SK-N-SH (cell line): ENCODE data around the gene SLC25A24. TPM values are rescaled to one million over a fixed set of nuclear protein-coding genes. Genes with fewer than 3 reads are reported as not detected.

ENCODE experiments used
- CTCF ChIA-PET: fragments of 300-600, 350-600 bp; formaldehyde crosslinking; extraction: SDS; loops from one replicate; lab custom pipeline; 2021; lab: Yijun Ruan, JAX
- POLR2A ChIA-PET: fragments of 350-600 bp; sonication (Branson Sonifier 250); formaldehyde crosslinking; extraction: SDS; loops from one replicate; lab custom pipeline; 2020; ENCODE audit warnings: antibody characterized with exemption, inconsistent platforms; lab: Yijun Ruan, JAX
- DNase-seq: peaks from one replicate; pipeline ENCODE4 v3.0.0; 2012
- H2AFZ ChIP-seq: fragments of 200-600 bp; sonication (generic); 2 replicates; pipeline ENCODE4 v1.8.1; 2016; ENCODE audit warnings: antibody characterized with exemption, mild to moderate bottlenecking, low read depth
- H3F3A ChIP-seq: fragments of 200-600 bp; sonication (generic); replicated peaks from 2 replicates; pipeline ENCODE3; 2016; ENCODE audit warnings: antibody characterized with exemption, mild to moderate bottlenecking; ENCODE audit not compliant: insufficient read depth
- H3K27ac ChIP-seq, 2 experiments: fragments of 200-500 bp in 1 of 2; fragments of 200-600 bp in 1 of 2; sonication (Bioruptor generic) in 1 of 2; sonication (generic), shearing (Covaris generic) in 1 of 2; 2 replicates each; pipeline versions ENCODE4 v1.5.1 to v1.6.1; 2014 to 2016; ENCODE audit warnings: low read depth in 2 of 2, inconsistent platforms in 1 of 2, low read length in 1 of 2, mild to moderate bottlenecking in 1 of 2, mixed read lengths in 1 of 2
- H3K27me3 ChIP-seq: fragments of 200-600 bp; sonication (generic), shearing (Covaris generic); 2 replicates; pipeline ENCODE4 v1.6.1; 2016; ENCODE audit warnings: mixed run types; ENCODE audit not compliant: insufficient read depth
- H3K36me3 ChIP-seq, 2 experiments: fragments of 200-500 bp in 1 of 2; fragments of 200-600 bp in 1 of 2; sonication (Bioruptor generic) in 1 of 2; sonication (generic) in 1 of 2; replicated peaks in 1 of 2; 2 replicates each; pipeline versions ENCODE3 to v1.5.1; 2014 to 2016; ENCODE audit warnings: low read length in 1 of 2, mild to moderate bottlenecking in 1 of 2; ENCODE audit not compliant: insufficient read depth in 2 of 2, control insufficient read depth in 1 of 2
- H3K4me1 ChIP-seq, 2 experiments: fragments of 200-500 bp in 1 of 2; fragments of 200-600 bp in 1 of 2; sonication (Bioruptor generic) in 1 of 2; sonication (generic), shearing (Covaris generic) in 1 of 2; 2 replicates each; pipeline versions ENCODE4 v1.5.1 to v1.6.1; 2014 to 2016; ENCODE audit warnings: low read depth in 1 of 2, low read length in 1 of 2, mixed run types in 1 of 2; ENCODE audit not compliant: insufficient read depth in 2 of 2, control insufficient read depth in 1 of 2
- H3K4me2 ChIP-seq: fragments of 200-600 bp; sonication (generic), shearing (Covaris generic); 2 replicates; pipeline ENCODE4 v1.6.1; 2017; ENCODE audit warnings: mixed run types
- H3K4me3 ChIP-seq, 2 experiments: fragments of 200-500 bp in 1 of 2; fragments of 200-600 bp in 1 of 2; sonication (Bioruptor generic) in 1 of 2; sonication (generic), shearing (Covaris generic) in 1 of 2; 2 replicates each; pipeline versions ENCODE4 v1.5.1 to v1.8.1; 2014 to 2016; ENCODE audit warnings: low read depth in 2 of 2, inconsistent platforms in 1 of 2, low read length in 1 of 2, mild to moderate bottlenecking in 1 of 2, mixed read lengths in 1 of 2, moderate library complexity in 1 of 2
- H3K79me2 ChIP-seq: fragments of 200-600 bp; sonication (generic); 2 replicates; pipeline ENCODE4 v1.8.1; 2017; ENCODE audit warnings: mild to moderate bottlenecking; ENCODE audit not compliant: insufficient read depth
- H3K9ac ChIP-seq: fragments of 200-600 bp; sonication (generic); 2 replicates; pipeline ENCODE4 v1.6.1; 2017; ENCODE audit warnings: mixed run types
- H3K9me2 ChIP-seq: fragments of 200-600 bp; sonication (generic); 2 replicates; pipeline ENCODE4 v1.6.1; 2017; ENCODE audit warnings: mixed run types
- H3K9me3 ChIP-seq: fragments of 200-600 bp; sonication (generic); 2 replicates; pipeline ENCODE4 v1.6.1; 2017; ENCODE audit warnings: mixed run types, mild to moderate bottlenecking, moderate library complexity
- H4K20me1 ChIP-seq: fragments of 200-600 bp; sonication (generic); 2 replicates; pipeline ENCODE4 v1.6.1; 2017; ENCODE audit warnings: mild to moderate bottlenecking, mixed run types; ENCODE audit not compliant: insufficient read depth
- EP300 ChIP-seq, 2 experiments: IDR thresholded peaks; 2 replicates each; pipeline versions ENCODE4 v1.4.0 to v1.6.1; 2012; ENCODE audit warnings: borderline replicate concordance in 1 of 2, low read depth in 1 of 2, low read length in 1 of 2
- EZH2phosphoT487 ChIP-seq: fragments of 200-600 bp; sonication (generic); IDR thresholded peaks from 2 replicates; pipeline ENCODE4 v1.6.1; 2017; ENCODE audit warnings: low read depth, mixed run types, mild to moderate bottlenecking, antibody characterized with exemption, moderate library complexity, borderline replicate concordance
- FOXM1 ChIP-seq: IDR thresholded peaks from 2 replicates; pipeline ENCODE4 v1.4.0; 2012; ENCODE audit warnings: low read depth, mild to moderate bottlenecking
- MXI1 ChIP-seq: IDR thresholded peaks from 2 replicates; pipeline ENCODE4 v1.6.1; 2012; ENCODE audit warnings: mild to moderate bottlenecking, low read depth, low read length, improper control_type of control experiment
- NFIC ChIP-seq: IDR thresholded peaks from 2 replicates; pipeline ENCODE4 v1.4.0; 2012; ENCODE audit warnings: borderline replicate concordance
- NRF1 ChIP-seq: IDR thresholded peaks from 2 replicates; pipeline ENCODE4 v1.6.1; 2012; ENCODE audit warnings: low read depth, mild to moderate bottlenecking, low read length
- RCOR1 ChIP-seq: fragments of 150-350 bp; IDR thresholded peaks from 2 replicates; pipeline ENCODE4 v1.6.1; 2017; ENCODE audit warnings: antibody characterized with exemption, low read length
- RFX5 ChIP-seq: IDR thresholded peaks from 2 replicates; pipeline ENCODE4 v1.6.1; 2012; ENCODE audit warnings: mild to moderate bottlenecking, improper control_type of control experiment, low read length
- SIN3A ChIP-seq: IDR thresholded peaks from 2 replicates; pipeline ENCODE4 v1.6.1; 2012; ENCODE audit warnings: low read depth, mild to moderate bottlenecking, low read length, moderate library complexity, borderline replicate concordance
- SMC3 ChIP-seq: IDR thresholded peaks from 2 replicates; pipeline ENCODE4 v1.6.1; 2012; ENCODE audit warnings: low read depth, low read length, improper control_type of control experiment
- TCF12 ChIP-seq: IDR thresholded peaks from 2 replicates; pipeline ENCODE4 v1.4.0; 2012
- YY1 ChIP-seq: IDR thresholded peaks from 2 replicates; pipeline ENCODE4 v1.4.0; 2012; ENCODE audit warnings: low read depth, mild to moderate bottlenecking
- WGBS: methylation state at CpG from one replicate; pipeline ENCODE4 v1.1.6; 2017; ENCODE audit warnings: low lambda C conversion rate; 5-methylcytosine and 5-hydroxymethylcytosine counted together
- polyA plus RNA-seq, 3 experiments: library from polyadenylated mRNA; depleted of rRNA; stranded (reverse); fragments of >200 nt; gene quantifications; 2 replicates each; pipeline ENCODE4 v1.2.3, GENCODE V29; 2012
- TF ChIP-seq, protein P1 (sequence below): IDR thresholded peaks from 2 replicates; pipeline ENCODE4 v1.4.0; 2012; ENCODE audit warnings: low read depth, borderline replicate concordance
- TF ChIP-seq, protein P2 (sequence below): fragments of 200-600 bp; sonication (generic); IDR thresholded peaks from 2 replicates; pipeline ENCODE4 v1.6.1; 2017; ENCODE audit warnings: antibody characterized with exemption, mild to moderate bottlenecking, moderate library complexity
- TF ChIP-seq, protein P3 (sequence below): IDR thresholded peaks from 2 replicates; pipeline ENCODE4; 2012

Gene SLC25A24
- polyA plus RNA-seq, 1 of the 3 experiments (the other 2 are of a cell fraction) = 11.3 TPM

DNA sequence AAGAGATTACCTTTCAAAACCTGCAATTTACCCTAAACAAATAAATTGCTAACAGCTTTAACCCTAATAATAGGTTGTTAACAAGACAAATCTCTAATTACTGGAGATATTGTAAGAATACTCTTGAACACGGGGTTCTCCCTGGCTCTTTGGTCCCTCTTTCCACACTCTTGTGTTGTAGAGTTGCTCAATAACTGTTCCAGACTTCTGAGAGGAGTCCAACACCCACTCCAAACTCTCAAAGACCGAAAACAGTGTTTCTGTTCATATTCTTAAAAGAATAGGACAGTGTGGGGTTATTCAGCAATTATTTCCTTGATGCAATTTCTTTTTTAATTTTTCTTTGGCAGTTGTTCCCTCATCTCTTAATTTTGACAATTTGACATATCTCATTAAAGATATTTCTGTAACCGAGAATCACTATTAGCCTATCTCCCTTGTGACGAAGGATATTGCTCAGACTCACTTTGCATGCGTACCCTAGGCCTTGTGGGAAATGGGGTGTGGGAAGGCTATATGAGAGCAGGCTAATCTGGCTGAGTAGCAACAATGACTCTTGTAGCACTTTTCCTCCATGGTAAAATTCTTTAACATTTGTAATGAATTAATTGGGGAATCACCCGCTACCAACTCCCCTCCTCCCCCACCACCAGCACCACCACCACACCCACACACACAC, 90.7 kb downstream of the SLC25A24 start:
- DNase-seq = no peak
- no peaks in the 10 kb centered on the region for H4K20me1 ChIP-seq
- TF ChIP-seq EP300 (IDR thresholded peaks at IDR 0.05; ENCODE audit: borderline replicate concordance in 1 of 2, low read depth in 1 of 2, low read length in 1 of 2) = no peak
- TF ChIP-seq, protein P1, sequence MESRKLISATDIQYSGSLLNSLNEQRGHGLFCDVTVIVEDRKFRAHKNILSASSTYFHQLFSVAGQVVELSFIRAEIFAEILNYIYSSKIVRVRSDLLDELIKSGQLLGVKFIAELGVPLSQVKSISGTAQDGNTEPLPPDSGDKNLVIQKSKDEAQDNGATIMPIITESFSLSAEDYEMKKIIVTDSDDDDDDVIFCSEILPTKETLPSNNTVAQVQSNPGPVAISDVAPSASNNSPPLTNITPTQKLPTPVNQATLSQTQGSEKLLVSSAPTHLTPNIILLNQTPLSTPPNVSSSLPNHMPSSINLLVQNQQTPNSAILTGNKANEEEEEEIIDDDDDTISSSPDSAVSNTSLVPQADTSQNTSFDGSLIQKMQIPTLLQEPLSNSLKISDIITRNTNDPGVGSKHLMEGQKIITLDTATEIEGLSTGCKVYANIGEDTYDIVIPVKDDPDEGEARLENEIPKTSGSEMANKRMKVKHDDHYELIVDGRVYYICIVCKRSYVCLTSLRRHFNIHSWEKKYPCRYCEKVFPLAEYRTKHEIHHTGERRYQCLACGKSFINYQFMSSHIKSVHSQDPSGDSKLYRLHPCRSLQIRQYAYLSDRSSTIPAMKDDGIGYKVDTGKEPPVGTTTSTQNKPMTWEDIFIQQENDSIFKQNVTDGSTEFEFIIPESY = no peak
- no peak for TF ChIP-seq MXI1
- no peak for TF ChIP-seq FOXM1
- no peak for TF ChIP-seq RFX5
- no peak for TF ChIP-seq RCOR1
- no peak for TF ChIP-seq NFIC
- TF ChIP-seq, protein P2, sequence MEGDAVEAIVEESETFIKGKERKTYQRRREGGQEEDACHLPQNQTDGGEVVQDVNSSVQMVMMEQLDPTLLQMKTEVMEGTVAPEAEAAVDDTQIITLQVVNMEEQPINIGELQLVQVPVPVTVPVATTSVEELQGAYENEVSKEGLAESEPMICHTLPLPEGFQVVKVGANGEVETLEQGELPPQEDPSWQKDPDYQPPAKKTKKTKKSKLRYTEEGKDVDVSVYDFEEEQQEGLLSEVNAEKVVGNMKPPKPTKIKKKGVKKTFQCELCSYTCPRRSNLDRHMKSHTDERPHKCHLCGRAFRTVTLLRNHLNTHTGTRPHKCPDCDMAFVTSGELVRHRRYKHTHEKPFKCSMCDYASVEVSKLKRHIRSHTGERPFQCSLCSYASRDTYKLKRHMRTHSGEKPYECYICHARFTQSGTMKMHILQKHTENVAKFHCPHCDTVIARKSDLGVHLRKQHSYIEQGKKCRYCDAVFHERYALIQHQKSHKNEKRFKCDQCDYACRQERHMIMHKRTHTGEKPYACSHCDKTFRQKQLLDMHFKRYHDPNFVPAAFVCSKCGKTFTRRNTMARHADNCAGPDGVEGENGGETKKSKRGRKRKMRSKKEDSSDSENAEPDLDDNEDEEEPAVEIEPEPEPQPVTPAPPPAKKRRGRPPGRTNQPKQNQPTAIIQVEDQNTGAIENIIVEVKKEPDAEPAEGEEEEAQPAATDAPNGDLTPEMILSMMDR = no peak
- TF ChIP-seq YY1 = no peak
- no peak for TF ChIP-seq NRF1
- TF ChIP-seq TCF12 = no peak
- TF ChIP-seq, protein P3, sequence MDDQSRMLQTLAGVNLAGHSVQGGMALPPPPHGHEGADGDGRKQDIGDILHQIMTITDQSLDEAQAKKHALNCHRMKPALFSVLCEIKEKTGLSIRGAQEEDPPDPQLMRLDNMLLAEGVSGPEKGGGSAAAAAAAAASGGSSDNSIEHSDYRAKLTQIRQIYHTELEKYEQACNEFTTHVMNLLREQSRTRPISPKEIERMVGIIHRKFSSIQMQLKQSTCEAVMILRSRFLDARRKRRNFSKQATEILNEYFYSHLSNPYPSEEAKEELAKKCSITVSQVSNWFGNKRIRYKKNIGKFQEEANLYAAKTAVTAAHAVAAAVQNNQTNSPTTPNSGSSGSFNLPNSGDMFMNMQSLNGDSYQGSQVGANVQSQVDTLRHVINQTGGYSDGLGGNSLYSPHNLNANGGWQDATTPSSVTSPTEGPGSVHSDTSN = no peak
- TF ChIP-seq EZH2phosphoT487 = no peak
- TF ChIP-seq SIN3A = no peak
- no peak for TF ChIP-seq SMC3
- no peaks in the 10 kb centered on the region for H3K36me3 ChIP-seq
- no peak overlapping the region for H3K4me2 ChIP-seq
- ChIA-PET CTCF (interaction anchor here (2.9 kb wide), 1 partner anchor 16 kb away, joined by 12 read pairs; no protein-coding TSS in a partner anchor), POLR2A (no interaction called here)
- H3K9ac ChIP-seq = no peak overlapping the region
- no peaks in the 10 kb centered on the region; the same call in 1 of the 2 replicates for H3K9me3 ChIP-seq
- H3F3A ChIP-seq = no peaks in the 10 kb centered on the region
- no peak overlapping the region for H3K4me3 ChIP-seq
- WGBS = 76% methylated on average over 6 of the region's 6 CpGs
- H3K79me2 ChIP-seq = no peaks in the 10 kb centered on the region
- H2AFZ ChIP-seq = no peak overlapping the region
- H3K27me3 ChIP-seq = no peaks in the 10 kb centered on the region
- no peaks in the 10 kb centered on the region for H3K9me2 ChIP-seq
- no peak overlapping the region for H3K27ac ChIP-seq
- no peaks in the 10 kb centered on the region; a peak in 1 of 4 replicates for H3K4me1 ChIP-seq
